GM12892 (cell line): Measurements from ENCODE around the gene OR5AU1.
"Not testable (repeated sequence)": the region's sequence is repeated elsewhere in the genome, so short reads cannot be mapped to it uniquely, and the experiment has no call there.

Experiments
- POLR2A ChIP-seq: IDR thresholded peaks from 2 replicates; pipeline ENCODE4 v1.6.1; 2011; ENCODE audit warnings: low read depth, low read length, control low read depth
- POLR2AphosphoS5 ChIP-seq: IDR thresholded peaks from 2 replicates; pipeline ENCODE4 v1.6.1; 2011; ENCODE audit warnings: low read depth, low read length, control low read depth
- TAF1 ChIP-seq: IDR thresholded peaks from 2 replicates; pipeline ENCODE4 v1.6.1; 2011; ENCODE audit warnings: low read depth, mild to moderate bottlenecking, control low read depth, low read length, borderline replicate concordance

DNA sequence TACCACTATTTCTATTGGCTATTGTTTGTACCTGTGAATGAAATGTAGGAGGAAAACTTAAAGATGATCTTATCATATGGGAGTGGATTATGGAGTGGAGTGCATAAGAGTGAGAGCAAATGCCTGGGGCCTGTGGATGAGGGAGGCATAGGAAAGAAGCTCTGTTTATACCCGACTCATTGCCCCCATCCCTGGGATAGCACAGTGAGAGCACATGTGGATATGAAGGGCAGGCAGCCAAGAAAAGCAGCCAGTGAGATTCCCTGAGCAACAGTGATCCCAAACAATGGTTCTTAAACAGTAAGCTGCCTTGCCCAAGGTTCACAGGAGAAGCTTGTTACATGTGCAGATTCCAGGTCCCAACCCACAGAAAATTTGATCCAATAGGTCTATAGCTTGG is 2.3 kb upstream of the OR5AU1 start:
- not testable (repeated sequence) for TF ChIP-seq POLR2A, POLR2AphosphoS5, TAF1
